ENCODE results near the gene YDJC. TPM values are rescaled to one million over a fixed set of nuclear protein-coding genes. Genes with fewer than 3 reads are reported as not detected.
A peak's percentile ranks its signal among the peaks of the same experiment; 100 is the strongest.
"Not testable (repeated sequence)": the region's sequence is repeated elsewhere in the genome, so short reads cannot be mapped to it uniquely, and the experiment has no call there.

Gene YDJC
- 10 to 100 TPM; 20.5 to 24.4 (median 21.6) TPM for total RNA-seq
- total RNA-seq (2013), result 22.5 TPM

GRCh38 chr22:21629255-21630149, at the start of gene YDJC:
TSS of gene YDJC (minus strand) at chr22:21630022. CDS start at chr22:21630014, 8 bp downstream.
- ATAC-seq, result peak; percentile 87 to 97 (median 92)
- H3K27me3 ChIP-seq (ENCODE audit: control insufficient read depth, insufficient read depth, low read length), result no peaks in the 10 kb centered on the region
- peak within 1 kb of the TSS; percentile 90 for H3K4me3 Mint-ChIP-seq
- peak within 1 kb of the TSS; percentile 99 for H3K4me3 ChIP-seq (ENCODE audit: low read length)
- H3K4me1 ChIP-seq (ENCODE audit: control insufficient read depth, insufficient read depth, low read length), result peaks cover 45% of the 10 kb centered on the region
- peak within 1 kb of the TSS; percentile 89 for H3K27ac ChIP-seq (ENCODE audit: low read length)
- under 1% methylated on average over 93 of the region's 93 CpGs for WGBS (ENCODE audit: insufficient coverage)
- intact Hi-C loops (cut with micrococcal nuclease), result loop anchor here (1.0 kb wide), 1 partner anchor 13 kb away; the partner anchor contains the start of gene SDF2L1
- no peaks in the 10 kb centered on the region for H3K27me3 Mint-ChIP-seq (ENCODE audit: low read depth in 2 of 2)
- H3K27ac Mint-ChIP-seq, result peak within 1 kb of the TSS; percentile 75 to 83
- H3K36me3 ChIP-seq (ENCODE audit: control insufficient read depth, insufficient read depth, low read length), result peaks cover 22% of the 10 kb centered on the region
- TF ChIP-seq CTCF (IDR thresholded peaks at IDR 0.05), result no peak
- peak; percentile 93 to 97 for DNase-seq
- peaks cover 32 to 36% of the 10 kb centered on the region in 2 donors for H3K4me1 Mint-ChIP-seq
- H3K36me3 Mint-ChIP-seq, result no peaks in the 10 kb centered on the region
- H3K9me3 Mint-ChIP-seq, result no peaks in the 10 kb centered on the region
- H3K9me3 ChIP-seq (ENCODE audit: control insufficient read depth, insufficient read depth, low read length), result no peaks in the 10 kb centered on the region

GRCh38 chr22:21679383-21679782, 49.6 kb upstream of the YDJC start:
- no peaks in the 10 kb centered on the region for H3K9me3 ChIP-seq (ENCODE audit: control insufficient read depth, insufficient read depth, low read length)
- Mint-ChIP-seq H3K4me1 (peaks cover 26 to 56% of the 10 kb centered on the region in 2 donors), H3K27ac (peak overlapping the region in 1 of 2 donors; percentile 91), H3K9me3 (no peaks in the 10 kb centered on the region), H3K4me3 (no peak overlapping the region), H3K36me3 (no peaks in the 10 kb centered on the region), H3K27me3 (ENCODE audit: low read depth in 2 of 2) (no peaks in the 10 kb centered on the region)
- intact Hi-C loops (cut with micrococcal nuclease), result no loop called here
- peaks cover 61% of the 10 kb centered on the region for H3K4me1 ChIP-seq (ENCODE audit: control insufficient read depth, insufficient read depth, low read length)
- no peak overlapping the region for H3K27ac ChIP-seq (ENCODE audit: low read length)
- H3K4me3 ChIP-seq (ENCODE audit: low read length), result no peak overlapping the region
- no peak for ATAC-seq
- no peak for TF ChIP-seq CTCF (IDR thresholded peaks at IDR 0.05)
- no peaks in the 10 kb centered on the region for H3K27me3 ChIP-seq (ENCODE audit: control insufficient read depth, insufficient read depth, low read length)
- no peak for DNase-seq
- 98% methylated on average over 4 of the region's 4 CpGs for WGBS (ENCODE audit: insufficient coverage)
- peaks cover 32% of the 10 kb centered on the region for H3K36me3 ChIP-seq (ENCODE audit: control insufficient read depth, insufficient read depth, low read length)

DNA sequence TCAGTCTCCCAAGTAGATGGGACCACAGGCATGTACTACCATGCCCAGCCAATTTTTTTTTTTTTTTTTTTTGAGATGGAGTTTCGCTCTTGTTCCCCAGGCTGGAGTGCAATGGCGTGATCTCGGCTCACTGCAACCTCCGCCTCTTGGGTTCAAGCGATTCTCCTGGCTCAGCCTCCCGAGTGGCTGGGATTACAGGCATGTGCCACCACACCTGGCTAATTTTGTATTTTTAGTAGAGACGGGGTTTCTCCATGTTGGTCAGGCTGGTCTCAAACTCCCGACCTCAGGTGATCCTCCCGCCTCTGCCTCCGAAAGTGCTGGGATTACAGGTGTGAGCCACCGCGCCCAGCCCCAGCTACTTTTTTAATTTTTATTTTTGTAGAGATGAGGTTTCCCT, 49.0 kb upstream of the YDJC start:
- peaks cover 26 to 59% of the 10 kb centered on the region in 2 donors for H3K4me1 Mint-ChIP-seq
- ATAC-seq; H3K36me3 Mint-ChIP-seq; H3K27me3 ChIP-seq (ENCODE audit: control insufficient read depth, insufficient read depth, low read length); H3K9me3 Mint-ChIP-seq; intact Hi-C loops (cut with micrococcal nuclease); H3K27me3 Mint-ChIP-seq (ENCODE audit: low read depth in 2 of 2); DNase-seq; H3K4me3 ChIP-seq (ENCODE audit: low read length); H3K9me3 ChIP-seq (ENCODE audit: control insufficient read depth, insufficient read depth, low read length); H3K27ac ChIP-seq (ENCODE audit: low read length): not testable (repeated sequence)
- H3K4me3 Mint-ChIP-seq, result peak overlapping the region; percentile 68
- H3K27ac Mint-ChIP-seq, result peak overlapping the region; percentile 34 to 82
- Histone ChIP-seq H3K4me1 (ENCODE audit: control insufficient read depth, insufficient read depth, low read length) (peaks cover 61% of the 10 kb centered on the region), H3K36me3 (ENCODE audit: control insufficient read depth, insufficient read depth, low read length) (peaks cover 36% of the 10 kb centered on the region)
- WGBS (ENCODE audit: insufficient coverage), result 98% methylated on average over 5 of the region's 12 CpGs

DNA sequence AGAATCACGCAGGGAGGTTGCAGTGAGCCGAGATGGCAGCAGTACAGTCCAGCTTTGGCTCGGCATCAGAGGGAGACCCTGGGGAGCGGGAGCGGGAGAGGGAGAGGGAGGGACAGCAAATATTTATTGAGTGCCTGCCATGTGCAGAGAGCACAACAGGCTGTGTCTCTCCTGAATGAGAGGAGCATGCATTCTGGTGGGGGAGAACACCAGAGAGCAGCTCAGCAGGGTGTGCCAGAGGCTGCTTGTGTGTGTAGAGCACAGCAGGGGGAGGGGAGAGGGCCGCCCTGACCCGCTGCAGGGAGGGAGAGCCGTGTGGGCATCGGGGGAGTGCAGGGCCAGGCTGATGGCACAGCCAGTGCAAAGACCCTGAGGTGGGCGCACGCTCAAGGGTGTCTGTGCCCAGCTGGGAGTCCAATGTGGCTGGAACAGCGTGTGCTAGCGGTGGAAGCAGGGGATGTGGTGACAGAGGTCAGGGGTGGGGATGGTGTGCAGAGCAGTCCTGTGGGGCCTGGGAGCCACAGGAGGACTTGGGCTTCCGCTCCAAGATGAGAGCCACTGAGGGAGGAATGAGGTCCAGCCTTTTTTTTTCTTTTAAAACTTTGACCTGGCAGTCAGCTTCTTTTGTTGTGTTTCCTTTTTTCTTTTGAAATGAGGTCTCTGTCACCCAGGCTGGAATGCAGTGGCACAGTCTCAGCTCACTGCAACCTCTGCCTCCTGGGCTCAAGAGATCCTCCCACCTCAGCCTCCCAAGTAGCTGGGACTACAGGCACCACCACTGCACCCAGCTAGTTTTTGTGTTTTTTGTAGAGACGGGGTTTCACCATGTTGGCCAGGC, 48.0 kb upstream of the YDJC start:
- ATAC-seq, result peak in 1 of 3 donors; percentile 16
- TF ChIP-seq CTCF (IDR thresholded peaks at IDR 0.05), result no peak
- no peak overlapping the region for H3K4me3 ChIP-seq (ENCODE audit: low read length)
- peaks cover 59% of the 10 kb centered on the region for H3K4me1 ChIP-seq (ENCODE audit: control insufficient read depth, insufficient read depth, low read length)
- no peak for DNase-seq
- H3K27me3 ChIP-seq (ENCODE audit: control insufficient read depth, insufficient read depth, low read length), result no peaks in the 10 kb centered on the region
- H3K9me3 ChIP-seq (ENCODE audit: control insufficient read depth, insufficient read depth, low read length), result no peaks in the 10 kb centered on the region
- Mint-ChIP-seq H3K27ac (peak overlapping the region; percentile 50 to 82), H3K27me3 (ENCODE audit: low read depth in 2 of 2) (no peaks in the 10 kb centered on the region), H3K4me1 (peaks cover 26 to 64% of the 10 kb centered on the region in 2 donors), H3K4me3 (peak overlapping the region; percentile 68), H3K9me3 (no peaks in the 10 kb centered on the region), H3K36me3 (peaks cover 9% of the 10 kb centered on the region)
- H3K36me3 ChIP-seq (ENCODE audit: control insufficient read depth, insufficient read depth, low read length), result peaks cover 39% of the 10 kb centered on the region
- intact Hi-C loops (cut with micrococcal nuclease), result no loop called here
- H3K27ac ChIP-seq (ENCODE audit: low read length), result no peak overlapping the region
- 80% methylated on average over 15 of the region's 15 CpGs for WGBS (ENCODE audit: insufficient coverage)

All from natural killer cell (primary cell).